GM21423 (cell line): ENCODE results near the gene ATP2B3.

Experiments
- ATAC-seq: cut with Tn5 transposase; IDR thresholded peaks from one replicate; pipeline ENCODE4 v1.9.1; 2021; ENCODE audit warnings: mild to moderate bottlenecking, moderate library complexity; ENCODE audit not compliant: unreplicated experiment

ATP2B3 gene

GRCh38 chrX:153517423-153517822 lies at the start of gene ATP2B3:
Gene ATP2B3 (plus strand): TSS chrX:153517642. CDS start chrX:153536248, 18,606 bp downstream.
- ATAC-seq = no peak

- no peak for ATAC-seq
Observed at GRCh38 chrX:153468008-153468580, 49.3 kb upstream of the ATP2B3 start.

GRCh38 chrX:153469811-153470410 lies 47.5 kb upstream of the ATP2B3 start:
- peak; percentile 43 for ATAC-seq

GRCh38 chrX:153470411-153471363 lies 46.8 kb upstream of the ATP2B3 start, which contains the start of gene HAUS7:
Gene HAUS7 (minus strand): TSS chrX:153470576. CDS start chrX:153470557, 19 bp downstream.
- peak; percentile 84 for ATAC-seq

GRCh38 chrX:153471663-153472280 lies 45.7 kb upstream of the ATP2B3 start:
- ATAC-seq = no peak

GRCh38 chrX:153473126-153473525 lies 44.3 kb upstream of the ATP2B3 start:
- no peak for ATAC-seq

GRCh38 chrX:153474266-153474665 lies 43.2 kb upstream of the ATP2B3 start:
- ATAC-seq = no peak

- ATAC-seq = no peak
Observed at GRCh38 chrX:153474718-153475117, 42.7 kb upstream of the ATP2B3 start.

GRCh38 chrX:153475271-153475670 lies 42.2 kb upstream of the ATP2B3 start:
- no peak for ATAC-seq

- ATAC-seq = no peak
Observed at GRCh38 chrX:153475751-153476281, 41.6 kb upstream of the ATP2B3 start.

- ATAC-seq = no peak
Observed at GRCh38 chrX:153476666-153477363, 40.6 kb upstream of the ATP2B3 start.

GRCh38 chrX:153477364-153477857 lies 40.0 kb upstream of the ATP2B3 start:
- no peak for ATAC-seq

- ATAC-seq = no peak
Observed at GRCh38 chrX:153477901-153478300, 39.5 kb upstream of the ATP2B3 start.

GRCh38 chrX:153478746-153479145 lies 38.7 kb upstream of the ATP2B3 start:
- ATAC-seq = no peak

- ATAC-seq = no peak
Observed at GRCh38 chrX:153481043-153481442, 36.4 kb upstream of the ATP2B3 start.

- no peak for ATAC-seq
Observed at GRCh38 chrX:153482376-153483015, 34.9 kb upstream of the ATP2B3 start.

- ATAC-seq = no peak
Observed at GRCh38 chrX:153485396-153486080, 31.9 kb upstream of the ATP2B3 start.

GRCh38 chrX:153486171-153486570 lies 31.3 kb upstream of the ATP2B3 start:
- ATAC-seq = no peak

- no peak for ATAC-seq
Observed at GRCh38 chrX:153487590-153488071, 29.8 kb upstream of the ATP2B3 start.
